Neural cell (in vitro differentiated cells): ENCODE data around the gene THADA. TPM values are rescaled to one million over a fixed set of nuclear protein-coding genes. Genes with fewer than 3 reads are reported as not detected.

Experiments used
- H2AFZ ChIP-seq: fragments of 200-600, 300-800 bp; sonication (generic), shearing (Covaris generic); 2 replicates; pipeline ENCODE4 v1.6.0; 2014; ENCODE audit warnings: low read depth, mild to moderate bottlenecking, antibody characterized with exemption, low read length, moderate library complexity
- H3F3A ChIP-seq: fragments of 200-600 bp; shearing (Covaris generic); 2 replicates; pipeline ENCODE4 v1.6.1; 2016; ENCODE audit warnings: mild to moderate bottlenecking, moderate library complexity, mixed read lengths, antibody characterized with exemption, low read length; ENCODE audit not compliant: insufficient read depth, poor library complexity, severe bottlenecking
- H3K27ac ChIP-seq: fragments of 200-600, 300-800 bp; sonication (generic), shearing (Covaris generic); 2 replicates; pipeline ENCODE4 v1.5.1; 2014; ENCODE audit warnings: mild to moderate bottlenecking, low read length, moderate library complexity
- H3K27me3 ChIP-seq: fragments of 300-800, 200-600 bp; sonication (generic), shearing (Covaris generic); 2 replicates; pipeline ENCODE4 v1.6.0; 2014; ENCODE audit warnings: mild to moderate bottlenecking, low read depth, low read length, moderate library complexity; ENCODE audit not compliant: insufficient read depth
- H3K36me3 ChIP-seq: fragments of 300-800, 200-600 bp; sonication (generic), shearing (Covaris generic); 2 replicates; pipeline ENCODE4 v1.5.1; 2014; ENCODE audit warnings: mild to moderate bottlenecking, antibody characterized with exemption, low read length, moderate library complexity; ENCODE audit not compliant: insufficient read depth
- H3K4me2 ChIP-seq: fragments of 300-800, 200-600 bp; sonication (generic), shearing (Covaris generic); 2 replicates; pipeline ENCODE4 v1.6.0; 2014; ENCODE audit warnings: mild to moderate bottlenecking, low read length
- H3K4me3 ChIP-seq: fragments of 300-800, 200-600 bp; sonication (generic), shearing (Covaris generic); 2 replicates; pipeline ENCODE4 v1.5.1; 2014; ENCODE audit warnings: mild to moderate bottlenecking, low read length, moderate library complexity
- H3K79me2 ChIP-seq: fragments of 200-600 bp; shearing (Covaris generic); replicated peaks from 2 replicates; pipeline ENCODE4 v1.6.0; 2014; ENCODE audit warnings: mild to moderate bottlenecking, low read length, moderate library complexity; ENCODE audit not compliant: insufficient read depth
- H3K9ac ChIP-seq: fragments of 300-800, 200-600 bp; sonication (generic), shearing (Covaris generic); 2 replicates; pipeline ENCODE4 v1.6.1; 2016; ENCODE audit warnings: mild to moderate bottlenecking, low read length, mixed read lengths
- H3K9me2 ChIP-seq: fragments of 200-600 bp; shearing (Covaris generic); 2 replicates; pipeline ENCODE4 v1.6.1; 2016; ENCODE audit warnings: mild to moderate bottlenecking, low read length, mixed read lengths; ENCODE audit not compliant: insufficient read depth
- H3K9me3 ChIP-seq: fragments of 200-600, 300-800 bp; sonication (generic), shearing (Covaris generic); 2 replicates; pipeline ENCODE4 v1.6.1; 2016; ENCODE audit warnings: mild to moderate bottlenecking, mixed run types, low read length, moderate library complexity, mixed read lengths
- H4K20me1 ChIP-seq: fragments of 200-600 bp; shearing (Covaris generic); 2 replicates; pipeline ENCODE4 v1.6.1; 2016; ENCODE audit warnings: mild to moderate bottlenecking, mixed run types; ENCODE audit not compliant: insufficient read depth
- EP300 ChIP-seq: fragments of 450-650 bp; conservative IDR thresholded peaks from 2 replicates; pipeline ENCODE4 v1.6.1; 2014; ENCODE audit warnings: antibody characterized with exemption, mild to moderate bottlenecking, moderate library complexity; ENCODE audit not compliant: poor library complexity, severe bottlenecking
- EZH2 ChIP-seq: fragments of 200-600, 300-800 bp; shearing (Covaris generic), sonication (generic); IDR thresholded peaks from 2 replicates; pipeline ENCODE4 v1.6.1; 2014; ENCODE audit warnings: antibody characterized with exemption, low read length, borderline replicate concordance, mild to moderate bottlenecking; ENCODE audit not compliant: insufficient read depth, poor library complexity, severe bottlenecking
- MXI1 ChIP-seq: fragments of 450-650 bp; conservative IDR thresholded peaks from 2 replicates; pipeline ENCODE4 v1.6.1; 2014; ENCODE audit warnings: antibody characterized with exemption, mild to moderate bottlenecking; ENCODE audit not compliant: poor library complexity, severe bottlenecking
- POLR2AphosphoS5 ChIP-seq: IDR thresholded peaks from 2 replicates; pipeline ENCODE4 v1.6.1; 2012
- RAD21 ChIP-seq: fragments of 450-650 bp; conservative IDR thresholded peaks from 2 replicates; pipeline ENCODE4 v1.6.1; 2014; ENCODE audit warnings: antibody characterized with exemption, mild to moderate bottlenecking, moderate library complexity
- SMC3 ChIP-seq: fragments of 450-650 bp; conservative IDR thresholded peaks from 2 replicates; pipeline ENCODE4 v1.6.1; 2014; ENCODE audit warnings: antibody characterized with exemption, mild to moderate bottlenecking, moderate library complexity; ENCODE audit not compliant: poor library complexity
- TAF1 ChIP-seq: IDR thresholded peaks from 2 replicates; pipeline ENCODE4 v1.6.1; 2012; ENCODE audit warnings: low read depth
- polyA plus RNA-seq: library from polyadenylated mRNA; depleted of rRNA; stranded (reverse); fragments of >200 nt; gene quantifications from 2 replicates; pipeline ENCODE4 v1.2.3, GENCODE V29; 2014
- TF ChIP-seq, protein P1 (sequence below): IDR thresholded peaks from 2 replicates; pipeline ENCODE4 v1.6.1; 2012; ENCODE audit warnings: borderline replicate concordance
- TF ChIP-seq, protein P2 (sequence below): fragments of 450-650 bp; IDR thresholded peaks from 2 replicates; pipeline ENCODE4 v1.5.1; 2014; ENCODE audit warnings: antibody characterized with exemption, mild to moderate bottlenecking, moderate library complexity; ENCODE audit not compliant: poor library complexity, severe bottlenecking

The THADA gene
- polyA plus RNA-seq, 1 donor from 2014 or later, result 8.5 TPM

DNA sequence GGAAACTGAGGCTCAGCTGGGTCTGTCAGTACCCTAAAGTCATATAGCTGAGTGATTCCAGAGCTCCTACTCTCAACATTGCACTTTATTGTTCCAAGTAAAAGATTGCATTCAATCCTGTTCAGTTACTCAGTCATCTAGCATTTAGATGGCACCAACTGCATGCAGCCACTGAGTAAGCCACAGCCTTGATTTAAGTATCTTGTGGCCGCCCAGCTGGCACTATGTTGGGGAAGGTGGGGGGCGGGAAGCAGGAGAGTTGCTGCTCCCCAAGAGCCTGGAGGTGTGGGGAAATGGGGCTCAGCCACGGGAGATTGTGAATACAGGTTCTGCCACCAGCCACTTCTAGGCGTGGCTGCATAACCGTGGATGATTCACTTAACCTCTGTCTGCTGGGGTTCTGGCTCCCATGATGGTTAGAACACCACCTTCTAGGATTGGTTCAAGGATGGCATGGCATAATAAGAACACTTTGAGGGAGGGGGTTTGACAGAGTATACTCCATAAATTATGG is 386.6 kb downstream of the THADA start:
- H3K4me3 ChIP-seq, result no peak overlapping the region
- H3K79me2 ChIP-seq, result no peaks in the 10 kb centered on the region
- no peak overlapping the region for H3K27ac ChIP-seq
- no peak overlapping the region for H3K9ac ChIP-seq
- H2AFZ ChIP-seq, result no peak overlapping the region
- TF ChIP-seq RAD21 (no peak), POLR2AphosphoS5 (no peak), EP300 (no peak), TAF1 (no peak), MXI1 (no peak), SMC3 (no peak), EZH2 (no peak)
- TF ChIP-seq, protein P1, sequence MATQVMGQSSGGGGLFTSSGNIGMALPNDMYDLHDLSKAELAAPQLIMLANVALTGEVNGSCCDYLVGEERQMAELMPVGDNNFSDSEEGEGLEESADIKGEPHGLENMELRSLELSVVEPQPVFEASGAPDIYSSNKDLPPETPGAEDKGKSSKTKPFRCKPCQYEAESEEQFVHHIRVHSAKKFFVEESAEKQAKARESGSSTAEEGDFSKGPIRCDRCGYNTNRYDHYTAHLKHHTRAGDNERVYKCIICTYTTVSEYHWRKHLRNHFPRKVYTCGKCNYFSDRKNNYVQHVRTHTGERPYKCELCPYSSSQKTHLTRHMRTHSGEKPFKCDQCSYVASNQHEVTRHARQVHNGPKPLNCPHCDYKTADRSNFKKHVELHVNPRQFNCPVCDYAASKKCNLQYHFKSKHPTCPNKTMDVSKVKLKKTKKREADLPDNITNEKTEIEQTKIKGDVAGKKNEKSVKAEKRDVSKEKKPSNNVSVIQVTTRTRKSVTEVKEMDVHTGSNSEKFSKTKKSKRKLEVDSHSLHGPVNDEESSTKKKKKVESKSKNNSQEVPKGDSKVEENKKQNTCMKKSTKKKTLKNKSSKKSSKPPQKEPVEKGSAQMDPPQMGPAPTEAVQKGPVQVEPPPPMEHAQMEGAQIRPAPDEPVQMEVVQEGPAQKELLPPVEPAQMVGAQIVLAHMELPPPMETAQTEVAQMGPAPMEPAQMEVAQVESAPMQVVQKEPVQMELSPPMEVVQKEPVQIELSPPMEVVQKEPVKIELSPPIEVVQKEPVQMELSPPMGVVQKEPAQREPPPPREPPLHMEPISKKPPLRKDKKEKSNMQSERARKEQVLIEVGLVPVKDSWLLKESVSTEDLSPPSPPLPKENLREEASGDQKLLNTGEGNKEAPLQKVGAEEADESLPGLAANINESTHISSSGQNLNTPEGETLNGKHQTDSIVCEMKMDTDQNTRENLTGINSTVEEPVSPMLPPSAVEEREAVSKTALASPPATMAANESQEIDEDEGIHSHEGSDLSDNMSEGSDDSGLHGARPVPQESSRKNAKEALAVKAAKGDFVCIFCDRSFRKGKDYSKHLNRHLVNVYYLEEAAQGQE, result no peak
- TF ChIP-seq, protein P2, sequence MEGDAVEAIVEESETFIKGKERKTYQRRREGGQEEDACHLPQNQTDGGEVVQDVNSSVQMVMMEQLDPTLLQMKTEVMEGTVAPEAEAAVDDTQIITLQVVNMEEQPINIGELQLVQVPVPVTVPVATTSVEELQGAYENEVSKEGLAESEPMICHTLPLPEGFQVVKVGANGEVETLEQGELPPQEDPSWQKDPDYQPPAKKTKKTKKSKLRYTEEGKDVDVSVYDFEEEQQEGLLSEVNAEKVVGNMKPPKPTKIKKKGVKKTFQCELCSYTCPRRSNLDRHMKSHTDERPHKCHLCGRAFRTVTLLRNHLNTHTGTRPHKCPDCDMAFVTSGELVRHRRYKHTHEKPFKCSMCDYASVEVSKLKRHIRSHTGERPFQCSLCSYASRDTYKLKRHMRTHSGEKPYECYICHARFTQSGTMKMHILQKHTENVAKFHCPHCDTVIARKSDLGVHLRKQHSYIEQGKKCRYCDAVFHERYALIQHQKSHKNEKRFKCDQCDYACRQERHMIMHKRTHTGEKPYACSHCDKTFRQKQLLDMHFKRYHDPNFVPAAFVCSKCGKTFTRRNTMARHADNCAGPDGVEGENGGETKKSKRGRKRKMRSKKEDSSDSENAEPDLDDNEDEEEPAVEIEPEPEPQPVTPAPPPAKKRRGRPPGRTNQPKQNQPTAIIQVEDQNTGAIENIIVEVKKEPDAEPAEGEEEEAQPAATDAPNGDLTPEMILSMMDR, result no peak
- H3K4me2 ChIP-seq, result no peak overlapping the region
- no peaks in the 10 kb centered on the region for H3F3A ChIP-seq
- no peaks in the 10 kb centered on the region for H3K9me3 ChIP-seq
- H4K20me1 ChIP-seq, result no peaks in the 10 kb centered on the region
- no peaks in the 10 kb centered on the region for H3K9me2 ChIP-seq
- H3K36me3 ChIP-seq, result no peaks in the 10 kb centered on the region
- H3K27me3 ChIP-seq, result no peaks in the 10 kb centered on the region

DNA sequence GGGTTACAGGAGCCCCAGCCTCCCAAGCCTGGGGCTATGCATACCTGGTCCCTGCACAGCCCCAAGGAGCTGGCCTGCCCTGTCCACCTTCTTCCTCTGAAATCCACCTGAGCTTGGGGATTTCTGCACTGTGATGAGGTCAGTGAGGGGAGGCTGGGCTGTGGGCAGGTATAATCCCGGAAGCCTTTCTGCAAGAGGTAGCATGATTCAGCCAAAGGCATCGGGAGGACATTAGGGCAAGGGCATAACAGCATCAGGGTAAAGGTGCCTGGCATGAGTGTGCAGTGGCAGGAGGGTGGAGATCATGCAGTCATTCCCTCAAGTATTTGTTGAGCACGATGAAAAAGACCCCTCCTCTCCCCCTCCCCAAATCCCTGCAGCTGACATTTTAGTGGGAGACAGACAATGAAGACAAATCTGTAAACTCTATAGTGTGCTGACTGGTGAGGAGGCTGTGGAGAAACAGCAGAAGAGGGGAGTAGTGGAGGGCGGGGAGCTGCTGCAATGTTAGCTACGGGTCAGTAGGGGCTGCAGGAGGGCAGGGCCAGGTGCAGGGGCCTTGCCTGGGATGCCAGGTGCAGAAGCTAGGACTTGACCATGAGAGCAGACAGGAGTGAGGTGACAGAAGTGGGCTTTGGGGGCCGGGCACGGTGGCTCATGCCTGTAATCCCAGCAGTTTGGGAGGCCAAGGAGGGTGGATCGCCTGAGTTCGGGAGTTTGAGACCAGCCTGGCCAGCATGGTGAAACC is 388.1 kb downstream of the THADA start:
- Histone ChIP-seq H3F3A (no peaks in the 10 kb centered on the region), H3K9me3 (no peaks in the 10 kb centered on the region), H3K27ac (no peak overlapping the region)

More for the DNA sequence above, 388.1 kb downstream of the THADA start:
- TF ChIP-seq, protein P1, result no peak
- no peak for TF ChIP-seq EP300
- TF ChIP-seq EZH2, result no peak
- TF ChIP-seq TAF1, result no peak
- TF ChIP-seq POLR2AphosphoS5, result no peak
- TF ChIP-seq SMC3, result no peak
- no peak for TF ChIP-seq MXI1
- TF ChIP-seq RAD21, result no peak
- TF ChIP-seq, protein P2, result no peak
- H3K36me3 ChIP-seq, result no peaks in the 10 kb centered on the region
- H3K4me2 ChIP-seq, result no peak overlapping the region
- no peak overlapping the region for H2AFZ ChIP-seq
- H3K9ac ChIP-seq, result no peak overlapping the region
- H3K27me3 ChIP-seq, result no peaks in the 10 kb centered on the region
- no peaks in the 10 kb centered on the region for H3K9me2 ChIP-seq
- no peaks in the 10 kb centered on the region for H4K20me1 ChIP-seq
- H3K79me2 ChIP-seq, result no peaks in the 10 kb centered on the region
- H3K4me3 ChIP-seq, result no peak overlapping the region
